WTC11 (cell line): ENCODE measurements around the gene ALK. TPM values are rescaled to one million over a fixed set of nuclear protein-coding genes. Genes with fewer than 3 reads are reported as not detected.

Source experiments
- ATAC-seq: fragments of 200-7000 bp; cut with Tn5 transposase; 2 replicates; pipeline ENCODE4 v1.10.0; 2021; ENCODE audit warnings: mild to moderate bottlenecking, moderate library complexity
- CTCF ChIA-PET: fragments of 300-600 bp; sonication (Branson Sonifier 250); formaldehyde crosslinking; loops from one replicate; lab custom pipeline; 2021; ENCODE audit warnings: antibody characterized with exemption; lab: Charles Lee
- POLR2A ChIA-PET: fragments of 350-600 bp; sonication (Branson Sonifier 250); formaldehyde crosslinking; loops from one replicate; lab custom pipeline; 2021; ENCODE audit warnings: antibody characterized with exemption; lab: Charles Lee
- DNase-seq: peaks from one replicate; pipeline ENCODE4 v3.0.0; 2021; ENCODE audit warnings: low spot score
- H3K27ac Mint-ChIP-seq: 2 replicates; pipeline ENCODE4 v1.8.0; 2021; ENCODE audit warnings: mixed read lengths
- H3K27me3 Mint-ChIP-seq: 2 replicates; pipeline ENCODE4 v1.8.0; 2021; ENCODE audit warnings: low read depth, mild to moderate bottlenecking, moderate library complexity, mixed read lengths
- H3K36me3 Mint-ChIP-seq: 2 replicates; pipeline ENCODE4 v1.8.0; 2021; ENCODE audit warnings: mixed read lengths
- H3K4me1 Mint-ChIP-seq: 2 replicates; pipeline ENCODE4 v1.8.0; 2022; ENCODE audit warnings: mixed read lengths
- H3K4me3 Mint-ChIP-seq: 2 replicates; pipeline ENCODE4 v1.8.0; 2021; ENCODE audit warnings: mild to moderate bottlenecking, moderate library complexity, mixed read lengths
- H3K9me3 Mint-ChIP-seq: 2 replicates; pipeline ENCODE4 v1.8.0; 2021; ENCODE audit warnings: mixed read lengths
- CBFB ChIP-seq: sonication (generic); formaldehyde crosslinking; IDR thresholded peaks from 2 replicates; pipeline ENCODE4 v1.8.1; 2022; ENCODE audit warnings: mild to moderate bottlenecking, low read depth, missing genetic modification reagents
- CTCF ChIP-seq: fragments of 200-600 bp; IDR thresholded peaks from 2 replicates; pipeline ENCODE4 v1.8.0; 2022; ENCODE audit warnings: antibody characterized with exemption
- E2F5 ChIP-seq: sonication (generic); formaldehyde crosslinking; IDR thresholded peaks from 2 replicates; pipeline ENCODE4 v1.8.1; 2022; ENCODE audit warnings: mild to moderate bottlenecking, moderate library complexity, missing genetic modification reagents
- EMX1 ChIP-seq: fragments of 250-450 bp; sonication (Bioruptor Pico); IDR thresholded peaks from 2 replicates; pipeline ENCODE4 v1.8.0; 2021; ENCODE audit warnings: mild to moderate bottlenecking
- ERG ChIP-seq: fragments of 250-450 bp; sonication (Bioruptor Pico); IDR thresholded peaks from 2 replicates; pipeline ENCODE4 v1.8.0; 2021; ENCODE audit warnings: mild to moderate bottlenecking
- ETV6 ChIP-seq: sonication (generic); formaldehyde crosslinking; IDR thresholded peaks from 2 replicates; pipeline ENCODE4 v1.8.1; 2022; ENCODE audit warnings: mild to moderate bottlenecking, missing genetic modification reagents
- FOXJ3 ChIP-seq: sonication (generic); formaldehyde crosslinking; IDR thresholded peaks from 2 replicates; pipeline ENCODE4 v1.9.0; 2021; ENCODE audit warnings: missing genetic modification reagents, mild to moderate bottlenecking, borderline replicate concordance
- KAT7 ChIP-seq: sonication (generic); formaldehyde crosslinking; IDR thresholded peaks from 2 replicates; pipeline ENCODE4 v1.8.1; 2023; ENCODE audit warnings: missing genetic modification reagents, mild to moderate bottlenecking, borderline replicate concordance
- NFATC4 ChIP-seq: fragments of 250-450 bp; sonication (Bioruptor Pico); IDR thresholded peaks from 2 replicates; pipeline ENCODE4 v1.9.0; 2021; ENCODE audit warnings: mild to moderate bottlenecking
- NFYB ChIP-seq: sonication (generic); formaldehyde crosslinking; conservative IDR thresholded peaks from 2 replicates; pipeline ENCODE4 v1.8.0; 2022; ENCODE audit warnings: low read depth, missing genetic modification reagents
- NR1H2 ChIP-seq: sonication (generic); formaldehyde crosslinking; IDR thresholded peaks from 2 replicates; pipeline ENCODE4 v1.9.0; 2021; ENCODE audit warnings: mild to moderate bottlenecking, moderate library complexity, missing genetic modification reagents
- NR2C2 ChIP-seq: sonication (generic); formaldehyde crosslinking; IDR thresholded peaks from 2 replicates; pipeline ENCODE4 v1.8.0; 2022; ENCODE audit warnings: mild to moderate bottlenecking, missing genetic modification reagents
- RELA ChIP-seq: sonication (generic); formaldehyde crosslinking; IDR thresholded peaks from 2 replicates; pipeline ENCODE4 v1.8.1; 2022; ENCODE audit warnings: missing genetic modification reagents, mild to moderate bottlenecking, borderline replicate concordance
- RORB ChIP-seq: fragments of 250-450 bp; sonication (Bioruptor Pico); IDR thresholded peaks from 2 replicates; pipeline ENCODE4 v1.9.0; 2021; ENCODE audit warnings: mild to moderate bottlenecking
- SMAD4 ChIP-seq: sonication (generic); formaldehyde crosslinking; IDR thresholded peaks from 2 replicates; pipeline ENCODE4 v1.8.0; 2022; ENCODE audit warnings: mild to moderate bottlenecking, missing genetic modification reagents
- SP1 ChIP-seq: sonication (generic); formaldehyde crosslinking; conservative IDR thresholded peaks from 2 replicates; pipeline ENCODE4 v1.8.1; 2022; ENCODE audit warnings: missing genetic modification reagents
- ZNF121 ChIP-seq: sonication (generic); formaldehyde crosslinking; IDR thresholded peaks from 2 replicates; pipeline ENCODE4 v1.8.0; 2023; ENCODE audit warnings: missing genetic modification reagents
- ZNF232 ChIP-seq: sonication (generic); formaldehyde crosslinking; IDR thresholded peaks from 2 replicates; pipeline ENCODE4 v1.8.0; 2022; ENCODE audit warnings: mild to moderate bottlenecking, missing genetic modification reagents
- ZNF263 ChIP-seq: sonication (generic); formaldehyde crosslinking; IDR thresholded peaks from 2 replicates; pipeline ENCODE4 v1.8.1; 2022; ENCODE audit warnings: low read depth, mild to moderate bottlenecking, moderate library complexity, missing genetic modification reagents
- ZNF317 ChIP-seq: sonication (generic); formaldehyde crosslinking; IDR thresholded peaks from 2 replicates; pipeline ENCODE4 v1.8.1; 2023; ENCODE audit warnings: low read depth, mild to moderate bottlenecking, moderate library complexity, missing genetic modification reagents, borderline replicate concordance
- ZSCAN18 ChIP-seq: fragments of 250-450 bp; sonication (Bioruptor Pico); IDR thresholded peaks from 2 replicates; pipeline ENCODE4 v2.1.2; 2022; ENCODE audit warnings: mild to moderate bottlenecking, moderate library complexity
- total RNA-seq: library from RNA; stranded (reverse); gene quantifications from 3 replicates; pipeline ENCODE4 v1.2.3, GENCODE V29; 2021
- TF ChIP-seq, protein P1 (sequence below): sonication (generic); formaldehyde crosslinking; IDR thresholded peaks from 2 replicates; pipeline ENCODE4 v1.8.1; 2022; ENCODE audit warnings: low read depth, mild to moderate bottlenecking, moderate library complexity, missing genetic modification reagents, borderline replicate concordance
- TF ChIP-seq, protein P2 (sequence below): fragments of 250-450 bp; sonication (Bioruptor Pico); IDR thresholded peaks from 2 replicates; pipeline ENCODE4 v1.9.0; 2021; ENCODE audit warnings: mild to moderate bottlenecking
- TF ChIP-seq, protein P3 (sequence below): sonication (generic); formaldehyde crosslinking; IDR thresholded peaks from 2 replicates; pipeline ENCODE4 v1.8.1; 2023; ENCODE audit warnings: mild to moderate bottlenecking, missing genetic modification reagents, moderate library complexity

Gene ALK
- total RNA-seq, 1 experiment from 2014 or later = not detected

- CTCF ChIA-PET = no interaction called here
- Mint-ChIP-seq H3K9me3 (peaks cover 29% of the 10 kb centered on the region), H3K4me1 (no peaks in the 10 kb centered on the region), H3K27ac (no peak overlapping the region), H3K36me3 (peaks cover 7% of the 10 kb centered on the region; the same call in 1 of the 2 replicates), H3K27me3 (no peaks in the 10 kb centered on the region), H3K4me3 (no peak overlapping the region)
- TF ChIP-seq, protein P1, sequence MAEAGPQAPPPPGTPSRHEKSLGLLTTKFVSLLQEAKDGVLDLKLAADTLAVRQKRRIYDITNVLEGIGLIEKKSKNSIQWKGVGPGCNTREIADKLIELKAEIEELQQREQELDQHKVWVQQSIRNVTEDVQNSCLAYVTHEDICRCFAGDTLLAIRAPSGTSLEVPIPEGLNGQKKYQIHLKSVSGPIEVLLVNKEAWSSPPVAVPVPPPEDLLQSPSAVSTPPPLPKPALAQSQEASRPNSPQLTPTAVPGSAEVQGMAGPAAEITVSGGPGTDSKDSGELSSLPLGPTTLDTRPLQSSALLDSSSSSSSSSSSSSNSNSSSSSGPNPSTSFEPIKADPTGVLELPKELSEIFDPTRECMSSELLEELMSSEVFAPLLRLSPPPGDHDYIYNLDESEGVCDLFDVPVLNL = no peak
- TF ChIP-seq ERG (CRISPR knock-in tag) (no peak), CBFB (CRISPR knock-in tag) (no peak), NFYB (CRISPR knock-in tag) (no peak), ETV6 (CRISPR knock-in tag) (no peak), ZNF317 (CRISPR knock-in tag) (no peak), NR2C2 (CRISPR knock-in tag) (no peak), RELA (CRISPR knock-in tag) (no peak), ZNF232 (CRISPR knock-in tag) (no peak), E2F5 (no peak), RORB (CRISPR knock-in tag) (no peak), EMX1 (CRISPR knock-in tag) (no peak), SP1 (CRISPR knock-in tag) (no peak), ZNF263 (CRISPR knock-in tag) (no peak), CTCF (no peak), SMAD4 (no peak)
- TF ChIP-seq, protein P2, sequence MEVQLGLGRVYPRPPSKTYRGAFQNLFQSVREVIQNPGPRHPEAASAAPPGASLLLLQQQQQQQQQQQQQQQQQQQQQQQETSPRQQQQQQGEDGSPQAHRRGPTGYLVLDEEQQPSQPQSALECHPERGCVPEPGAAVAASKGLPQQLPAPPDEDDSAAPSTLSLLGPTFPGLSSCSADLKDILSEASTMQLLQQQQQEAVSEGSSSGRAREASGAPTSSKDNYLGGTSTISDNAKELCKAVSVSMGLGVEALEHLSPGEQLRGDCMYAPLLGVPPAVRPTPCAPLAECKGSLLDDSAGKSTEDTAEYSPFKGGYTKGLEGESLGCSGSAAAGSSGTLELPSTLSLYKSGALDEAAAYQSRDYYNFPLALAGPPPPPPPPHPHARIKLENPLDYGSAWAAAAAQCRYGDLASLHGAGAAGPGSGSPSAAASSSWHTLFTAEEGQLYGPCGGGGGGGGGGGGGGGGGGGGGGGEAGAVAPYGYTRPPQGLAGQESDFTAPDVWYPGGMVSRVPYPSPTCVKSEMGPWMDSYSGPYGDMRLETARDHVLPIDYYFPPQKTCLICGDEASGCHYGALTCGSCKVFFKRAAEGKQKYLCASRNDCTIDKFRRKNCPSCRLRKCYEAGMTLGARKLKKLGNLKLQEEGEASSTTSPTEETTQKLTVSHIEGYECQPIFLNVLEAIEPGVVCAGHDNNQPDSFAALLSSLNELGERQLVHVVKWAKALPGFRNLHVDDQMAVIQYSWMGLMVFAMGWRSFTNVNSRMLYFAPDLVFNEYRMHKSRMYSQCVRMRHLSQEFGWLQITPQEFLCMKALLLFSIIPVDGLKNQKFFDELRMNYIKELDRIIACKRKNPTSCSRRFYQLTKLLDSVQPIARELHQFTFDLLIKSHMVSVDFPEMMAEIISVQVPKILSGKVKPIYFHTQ (CRISPR knock-in tag) = no peak
- TF ChIP-seq, protein P3, sequence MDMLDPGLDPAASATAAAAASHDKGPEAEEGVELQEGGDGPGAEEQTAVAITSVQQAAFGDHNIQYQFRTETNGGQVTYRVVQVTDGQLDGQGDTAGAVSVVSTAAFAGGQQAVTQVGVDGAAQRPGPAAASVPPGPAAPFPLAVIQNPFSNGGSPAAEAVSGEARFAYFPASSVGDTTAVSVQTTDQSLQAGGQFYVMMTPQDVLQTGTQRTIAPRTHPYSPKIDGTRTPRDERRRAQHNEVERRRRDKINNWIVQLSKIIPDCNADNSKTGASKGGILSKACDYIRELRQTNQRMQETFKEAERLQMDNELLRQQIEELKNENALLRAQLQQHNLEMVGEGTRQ (CRISPR knock-in tag) = no peak
- ATAC-seq = no peak
- DNase-seq = no peak
- POLR2A ChIA-PET = no interaction called here
Measured at GRCh38 chr2:29691391-29691950, 229.9 kb downstream of the ALK start.

GRCh38 chr2:29689666-29690065 is 231.7 kb downstream of the ALK start:
- ATAC-seq = no peak
- H3K4me3 Mint-ChIP-seq = no peak overlapping the region
- H3K27me3 Mint-ChIP-seq = no peaks in the 10 kb centered on the region
- H3K36me3 Mint-ChIP-seq = peaks cover 7% of the 10 kb centered on the region; the same call in 1 of the 2 replicates
- CTCF ChIA-PET = no interaction called here
- peaks cover 24% of the 10 kb centered on the region for H3K9me3 Mint-ChIP-seq
- no peaks in the 10 kb centered on the region for H3K4me1 Mint-ChIP-seq
- POLR2A ChIA-PET = no interaction called here
- no peak for DNase-seq
- no peak for TF ChIP-seq KAT7 (CRISPR knock-in tag)
- TF ChIP-seq NR1H2 (CRISPR knock-in tag) = no peak
- TF ChIP-seq ZNF121 (CRISPR knock-in tag) = no peak
- TF ChIP-seq FOXJ3 = no peak
- TF ChIP-seq E2F5 = no peak
- TF ChIP-seq ETV6 (CRISPR knock-in tag) = no peak
- no peak for TF ChIP-seq ZSCAN18 (CRISPR knock-in tag)
- TF ChIP-seq ZNF263 (CRISPR knock-in tag) = no peak
- TF ChIP-seq NFATC4 = no peak
- no peak for TF ChIP-seq ZNF232 (CRISPR knock-in tag)
- no peak for TF ChIP-seq RELA (CRISPR knock-in tag)
- TF ChIP-seq, all 79 proteins: peak for 0
- H3K27ac Mint-ChIP-seq = no peak overlapping the region
